ENCODE results near the gene VWF.

GRCh38 chr12:6114476-6114870 lies 10.0 kb downstream of the VWF start:
- TF ChIP-seq SUZ12 (IDR thresholded peaks at IDR 0.05; ENCODE audit: extremely low read depth, insufficient read depth, insufficient read length), result no peak
- TF ChIP-seq YY1 (IDR thresholded peaks at IDR 0.05; ENCODE audit: insufficient read depth, insufficient read length), result no peak
